Measurements from ENCODE around the gene CNR2. TPM values are rescaled to one million over a fixed set of nuclear protein-coding genes. Genes with fewer than 3 reads are reported as not detected.
"Not testable (repeated sequence)": the region's sequence is repeated elsewhere in the genome, so short reads cannot be mapped to it uniquely, and the experiment has no call there.

Gene CNR2
- total RNA-seq, 1 donor from 2014 or later, result 0.16 TPM

DNA sequence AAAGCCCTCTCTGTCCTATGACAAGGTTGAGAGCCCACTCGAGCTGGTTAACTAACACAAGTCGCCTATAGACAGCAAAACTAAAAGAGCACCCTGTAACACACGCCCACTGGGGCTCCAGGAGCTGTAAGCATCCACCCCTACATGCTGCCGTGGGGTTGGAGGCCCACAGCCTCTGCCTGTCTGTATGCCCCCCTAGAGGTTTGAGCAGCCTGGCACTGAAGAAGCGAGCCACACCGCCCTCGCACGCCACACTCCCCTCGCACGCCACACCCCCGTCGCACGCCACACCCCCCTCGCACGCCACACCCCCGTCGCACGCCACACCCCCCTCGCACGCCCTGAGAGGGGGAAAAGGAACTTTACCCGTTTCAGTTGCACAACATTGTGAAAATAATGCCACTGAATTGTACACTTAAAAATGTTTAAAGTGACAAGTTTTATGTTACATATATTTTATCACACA is 74.7 kb downstream of the CNR2 start:
- intact Hi-C loops (cut with micrococcal nuclease), result loop anchor here (2.0 kb wide), 1 partner anchor 14 kb away; the partner anchor contains the start of gene HMGCL

DNA sequence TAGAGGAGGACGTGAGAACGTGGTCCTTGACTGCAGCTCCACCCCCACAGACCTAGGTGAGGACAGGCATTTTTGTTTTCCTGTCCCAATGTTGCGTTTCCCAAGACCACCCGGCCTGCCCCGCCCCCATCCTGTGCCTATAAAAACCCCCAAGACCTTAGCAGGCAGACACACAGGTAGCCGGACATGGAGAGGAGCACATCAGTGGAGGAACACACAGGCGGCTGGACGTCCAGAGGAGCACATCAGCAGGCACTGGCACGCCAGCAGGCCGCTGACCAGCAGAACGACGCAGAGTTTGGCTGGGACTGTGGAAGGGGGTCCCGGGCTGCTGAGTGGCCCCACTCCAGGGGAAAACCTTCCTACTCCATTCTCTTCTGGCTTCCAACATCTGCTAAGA is 75.3 kb downstream of the CNR2 start:
- intact Hi-C loops (cut with micrococcal nuclease), result loop anchor here (2.0 kb wide), 1 partner anchor 13 kb away; the partner anchor contains the start of gene HMGCL

GRCh38 chr1:23836037-23836436 is 77.1 kb downstream of the CNR2 start:
- intact Hi-C loops (cut with micrococcal nuclease), result no loop called here

GRCh38 chr1:23834156-23834555 is 79.0 kb downstream of the CNR2 start:
- intact Hi-C loops (cut with micrococcal nuclease), result not testable (repeated sequence)

GRCh38 chr1:23827717-23828116 is 85.4 kb downstream of the CNR2 start:
- intact Hi-C loops (cut with micrococcal nuclease), result loop anchor here (5.0 kb wide), 1 partner anchor 40 kb away; the partner anchor contains the start of gene FUCA1

DNA sequence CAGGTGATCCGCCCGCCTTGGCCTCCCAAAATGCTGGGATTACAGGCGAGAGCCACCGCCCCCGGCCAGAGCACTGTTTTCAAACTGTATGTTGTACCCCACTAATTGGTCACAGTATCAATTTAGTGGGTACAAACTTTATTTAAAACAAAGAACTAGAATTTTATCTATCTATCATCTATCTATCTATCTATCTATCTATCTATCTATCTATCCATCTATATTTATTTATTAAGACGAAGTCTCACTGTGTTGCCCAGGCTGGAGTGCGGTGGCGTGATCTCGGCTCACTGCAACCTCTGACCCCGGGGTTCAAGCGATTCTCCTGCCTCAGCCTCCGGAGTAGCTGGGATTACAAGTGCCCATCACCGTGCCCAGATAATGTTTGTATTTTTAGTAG is 86.6 kb downstream of the CNR2 start:
- intact Hi-C loops (cut with micrococcal nuclease), result loop anchor here (5.0 kb wide), 1 partner anchor 41 kb away; the partner anchor contains the start of gene FUCA1

DNA sequence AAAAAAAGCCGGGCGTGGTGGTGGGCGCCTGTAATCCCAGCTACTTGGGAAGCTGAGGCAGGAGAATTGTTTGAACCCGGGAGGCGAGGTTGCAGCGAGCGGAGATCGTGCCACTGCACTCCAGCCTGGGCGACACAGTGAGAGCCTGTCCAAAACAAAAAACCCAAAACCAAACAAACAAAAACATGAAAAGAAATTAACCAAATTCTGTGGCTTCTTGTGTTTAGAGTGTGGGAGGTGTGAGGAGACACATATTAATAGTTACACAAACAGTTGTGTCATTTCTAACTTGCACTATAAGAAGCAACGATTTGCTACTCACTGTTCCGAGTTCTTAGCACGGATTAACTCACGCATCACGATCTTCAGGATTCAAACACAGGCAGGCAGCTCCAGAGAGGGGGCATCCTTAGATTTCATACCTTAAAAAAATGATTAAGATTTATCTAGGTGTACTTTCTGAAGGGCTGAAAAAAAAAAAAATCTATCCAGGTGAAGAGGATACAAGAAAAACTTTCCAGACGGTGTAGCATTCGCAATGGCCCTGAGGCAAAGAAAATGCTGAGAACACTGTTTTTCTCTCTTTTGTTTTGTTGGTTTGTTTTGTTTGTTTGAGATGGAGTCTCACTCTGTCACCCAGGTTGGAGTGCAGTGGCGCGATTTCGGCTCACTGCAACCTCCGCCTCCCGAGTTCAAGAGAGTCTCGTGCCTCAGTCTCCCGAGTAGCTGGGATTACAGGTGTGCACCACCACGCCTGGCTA is 87.2 kb downstream of the CNR2 start:
- intact Hi-C loops (cut with micrococcal nuclease), result loop anchor here (1.0 to 5.0 kb wide), 5 partner anchors 13 to 154 kb away; partner anchors contain the start of genes FUCA1, GALE, PITHD1 and SRSF10

- intact Hi-C loops (cut with micrococcal nuclease), result loop anchor here (1.0 to 5.0 kb wide), 5 partner anchors 14 to 155 kb away; partner anchors contain the start of genes FUCA1, GALE, PITHD1 and SRSF10
Observed at GRCh38 chr1:23825076-23825761, 87.9 kb downstream of the CNR2 start, which contains the start of gene HMGCL. TSS of gene HMGCL (minus strand) at chr1:23825429. CDS start at chr1:23825415, 14 bp downstream.

DNA sequence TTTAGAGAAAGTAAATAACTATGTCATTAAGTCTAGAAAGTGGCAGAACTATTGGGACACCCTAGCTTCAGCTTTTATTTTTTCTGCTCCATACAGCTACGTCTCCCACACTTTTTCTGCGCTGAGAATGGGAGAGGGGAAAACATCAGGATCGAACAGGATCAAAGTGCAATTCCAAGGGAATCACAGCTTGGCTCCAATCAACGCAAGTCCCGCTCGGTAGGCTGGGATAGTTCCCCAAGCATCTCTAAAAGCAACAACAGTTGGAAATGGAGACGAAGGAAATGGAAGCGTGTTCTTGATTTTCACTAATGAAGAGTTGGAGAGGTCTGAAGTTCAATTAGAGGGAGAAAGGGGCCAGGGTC is 88.5 kb downstream of the CNR2 start:
- intact Hi-C loops (cut with micrococcal nuclease), result loop anchor here (1.0 to 5.0 kb wide), 5 partner anchors 14 to 156 kb away; partner anchors contain the start of genes FUCA1, GALE, PITHD1 and SRSF10

DNA sequence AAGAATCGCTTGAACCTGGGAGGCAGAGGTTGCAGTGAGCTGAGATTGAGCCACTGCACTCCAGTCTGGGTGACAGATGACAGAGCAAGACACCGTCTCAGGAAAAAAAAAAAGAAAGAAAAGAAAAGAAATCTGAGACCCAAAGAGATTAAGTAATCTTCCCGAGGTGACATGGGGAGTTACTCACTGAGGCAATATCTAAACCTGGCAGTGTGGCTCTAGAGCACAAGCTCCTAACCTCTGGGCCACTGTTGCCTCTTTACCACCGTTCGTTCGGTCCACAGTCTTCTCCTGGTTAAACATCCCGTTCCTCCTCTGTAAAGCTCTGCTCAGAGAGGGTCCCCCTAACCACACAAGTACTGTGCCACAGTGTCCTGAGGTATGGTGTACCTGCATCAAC is 89.4 kb downstream of the CNR2 start:
- intact Hi-C loops (cut with micrococcal nuclease), result loop anchor here (2.0 kb wide), 2 partner anchors 15 to 45 kb away; partner anchors contain the start of gene PITHD1

Other genes with a start within 250 kb of the CNR2 start
- 1,228 and 1,231 TPM in 2 replicates for gene RPL11, start 221.6 kb downstream of the CNR2 start, total RNA-seq
- gene ELOA, start 169.9 kb downstream of the CNR2 start, total RNA-seq, result 36.4 and 36.6 TPM in 2 replicates
- 59.3 and 62.5 TPM in 2 replicates for gene PITHD1, start 134.9 kb downstream of the CNR2 start, total RNA-seq
- 85.5 and 86.7 TPM in 2 replicates for gene LYPLA2, start 122.2 kb downstream of the CNR2 start, total RNA-seq
- 25.3 TPM in 2 replicates for gene GALE, start 112.6 kb downstream of the CNR2 start, total RNA-seq
- 18.1 and 18.6 TPM in 2 replicates for gene HMGCL, start 87.9 kb downstream of the CNR2 start, total RNA-seq
- gene FUCA1, start 45.1 kb downstream of the CNR2 start, total RNA-seq, result 3.7 and 4.2 TPM in 2 replicates
- 129 and 157 TPM in 2 replicates for gene PNRC2, start 46.5 kb upstream of the CNR2 start, total RNA-seq
- 220 and 233 TPM in 2 replicates for gene SRSF10, start 67.0 kb upstream of the CNR2 start, total RNA-seq
- not detected in 2 replicates for gene MYOM3, start 198.8 kb upstream of the CNR2 start, total RNA-seq
- not detected in 2 replicates for gene IL22RA1, start 229.8 kb upstream of the CNR2 start, total RNA-seq

Data from T-helper 2 cell treated with Interferon-gamma antibody and Interleukin-4, amounts not matched to agents 100 ng/mL and 5 ng/mL, for 36 hours (primary cell).